Fibroblast of villous mesenchyme (primary cell): ENCODE data around the gene TANK. TPM values are rescaled to one million over a fixed set of nuclear protein-coding genes. Genes with fewer than 3 reads are reported as not detected.
"Not testable (repeated sequence)": the region's sequence is repeated elsewhere in the genome, so short reads cannot be mapped to it uniquely, and the experiment has no call there.

ENCODE experiments used
- DNase-seq: peaks from one replicate; pipeline ENCODE4 v3.0.0-alpha.2; 2010; ENCODE audit warnings: low read depth
- H3K4me3 ChIP-seq: 2 replicates; pipeline ENCODE4 v1.5.1; 2011; ENCODE audit warnings: low read depth, mild to moderate bottlenecking, low read length
- CTCF ChIP-seq: IDR thresholded peaks from 2 replicates; pipeline ENCODE4 v1.5.1; 2012; ENCODE audit warnings: low read depth, mild to moderate bottlenecking, low read length; ENCODE audit not compliant: insufficient read depth
- total RNA-seq: library from RNA; depleted of rRNA; stranded (reverse); fragments of >200 nt; gene quantifications from 2 replicates; pipeline ENCODE4 v1.2.3, GENCODE V29; 2012

TANK gene
- total RNA-seq, 1 donor = 100 TPM

DNA sequence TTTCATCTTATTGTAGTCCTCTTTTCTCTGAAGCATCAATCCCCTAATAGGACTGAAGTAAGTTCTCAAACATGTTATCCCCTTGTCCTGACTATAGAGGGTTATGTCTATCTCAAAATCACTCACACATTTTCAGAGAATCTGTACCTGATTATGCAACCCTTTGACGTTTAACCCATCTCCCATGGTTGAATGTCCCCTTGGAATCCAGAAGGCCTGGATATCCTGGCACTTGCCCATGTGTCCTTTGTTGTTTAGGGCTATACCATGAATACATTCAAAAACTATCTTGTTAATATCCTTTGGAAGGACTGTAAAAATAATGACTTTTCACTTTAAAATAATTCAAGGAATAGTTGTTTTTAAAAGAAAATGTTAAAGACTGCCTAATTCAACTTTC lies 81.7 kb downstream of the TANK start:
- H3K4me3 ChIP-seq = no peak overlapping the region
- no peak for TF ChIP-seq CTCF
- DNase-seq = no peak

DNA sequence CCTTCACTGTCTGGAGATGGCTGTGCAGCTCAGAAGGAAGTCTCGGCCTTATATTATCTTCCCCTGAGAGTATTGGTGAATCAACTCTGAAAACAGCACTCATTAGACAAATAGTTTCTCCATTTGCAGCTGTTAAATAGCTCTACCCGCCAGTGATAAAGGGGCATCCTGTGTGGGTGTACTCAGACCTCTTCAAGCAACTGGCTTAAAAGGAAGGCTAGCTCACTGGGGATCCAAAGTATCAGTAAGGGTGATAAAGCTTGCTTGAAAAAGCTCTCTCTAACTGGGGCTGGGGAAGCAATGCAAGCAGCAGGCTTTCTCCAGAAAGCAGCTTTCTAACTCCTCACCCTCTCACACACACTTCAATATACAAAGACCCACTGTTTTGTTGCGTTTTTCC lies 83.1 kb downstream of the TANK start:
- no peak for TF ChIP-seq CTCF
- H3K4me3 ChIP-seq = no peak overlapping the region
- no peak for DNase-seq

DNA sequence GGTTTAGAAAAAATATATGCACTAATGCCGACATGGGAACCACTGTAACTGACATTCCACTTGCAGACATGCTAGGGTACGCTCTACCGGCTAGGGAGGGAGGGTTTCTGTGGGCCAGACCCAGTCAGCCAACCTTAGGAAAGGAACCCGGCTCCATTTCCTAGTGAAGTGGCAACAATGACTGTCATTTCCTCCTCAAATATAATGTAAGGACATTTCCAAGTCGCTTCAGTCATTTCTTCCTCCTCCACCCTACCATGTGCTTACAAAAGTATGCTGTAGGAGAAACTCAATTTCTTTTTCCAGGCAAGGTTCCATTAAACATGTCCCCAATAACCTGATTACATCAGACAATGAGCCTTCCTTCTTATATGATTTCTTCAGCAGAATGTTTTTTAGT lies 83.7 kb downstream of the TANK start:
- TF ChIP-seq CTCF = no peak
- H3K4me3 ChIP-seq = no peak overlapping the region
- DNase-seq = no peak

GRCh38 chr2:161244387-161245260 lies 84.4 kb downstream of the TANK start:
- H3K4me3 ChIP-seq, DNase-seq: not testable (repeated sequence)

- DNase-seq = no peak
- no peak for TF ChIP-seq CTCF
- H3K4me3 ChIP-seq = no peak overlapping the region
These were observed 85.0 kb downstream of the TANK start for GRCh38 chr2:161245261-161245553.

DNA sequence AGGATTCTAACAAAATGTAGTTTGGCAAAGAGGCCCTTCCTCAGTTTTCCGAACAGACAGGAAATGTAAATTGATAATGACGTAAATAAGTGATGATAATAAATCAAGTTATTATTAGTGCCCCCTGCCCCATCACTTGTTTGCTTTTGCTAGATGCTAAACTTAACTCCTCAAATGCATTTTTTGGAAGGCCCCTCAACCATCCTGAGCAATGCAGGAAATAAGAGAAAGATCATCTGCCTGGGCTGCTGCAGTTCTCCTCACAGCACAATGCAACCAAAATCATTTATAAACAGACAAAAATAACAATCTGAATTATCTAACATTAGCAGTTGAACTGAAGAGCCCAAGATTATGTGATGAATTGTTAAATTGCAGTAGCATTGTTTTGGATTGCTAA lies 85.4 kb downstream of the TANK start:
- DNase-seq = no peak
- TF ChIP-seq CTCF = no peak
- no peak overlapping the region for H3K4me3 ChIP-seq

GRCh38 chr2:161246281-161246680 lies 86.1 kb downstream of the TANK start:
- TF ChIP-seq CTCF = no peak
- no peak for DNase-seq
- H3K4me3 ChIP-seq = no peak overlapping the region
